HepG2 (cell line): ENCODE results near the gene CAPZB. TPM values are rescaled to one million over a fixed set of nuclear protein-coding genes. Genes with fewer than 3 reads are reported as not detected.

Source experiments
- CENPX ChIP-seq: sonication (generic); formaldehyde crosslinking; IDR thresholded peaks from 2 replicates; pipeline ENCODE4 v1.9.0; 2021; ENCODE audit warnings: mild to moderate bottlenecking, missing genetic modification reagents, moderate library complexity
- FOXJ3 ChIP-seq: sonication (generic); formaldehyde crosslinking; IDR thresholded peaks from 2 replicates; pipeline ENCODE4 v1.4.0; 2020; ENCODE audit warnings: missing genetic modification reagents, mild to moderate bottlenecking, borderline replicate concordance
- HIVEP1 ChIP-seq: sonication (generic); formaldehyde crosslinking; IDR thresholded peaks from 2 replicates; pipeline ENCODE4 v1.4.0; 2020; ENCODE audit warnings: mild to moderate bottlenecking, missing genetic modification reagents
- KDM6A ChIP-seq: IDR thresholded peaks from 2 replicates; pipeline ENCODE4 v1.6.1; 2016; ENCODE audit warnings: low read depth
- NAIF1 ChIP-seq: sonication (generic); formaldehyde crosslinking; IDR thresholded peaks from 2 replicates; pipeline ENCODE4 v1.5.0; 2020; ENCODE audit warnings: mild to moderate bottlenecking, missing genetic modification reagents, borderline replicate concordance
- NCOR1 ChIP-seq: fragments of 200-600 bp; sonication (generic); IDR thresholded peaks from 2 replicates; pipeline ENCODE4 v1.7.0; 2017; ENCODE audit warnings: antibody characterized with exemption, low read length, borderline replicate concordance
- SMAD3 ChIP-seq: sonication (generic); formaldehyde crosslinking; IDR thresholded peaks from 2 replicates; pipeline ENCODE4 v1.4.0; 2020; ENCODE audit warnings: missing genetic modification reagents
- SOX13 ChIP-seq, 3 experiments: fragments of 450-650 bp in 1 of 3; sonication (generic) in 1 of 3; formaldehyde crosslinking in 1 of 3; IDR thresholded peaks in 2 of 3; conservative IDR thresholded peaks in 1 of 3; 2 replicates each; pipeline versions ENCODE4 v1.5.0 to v1.6.1; 2016 to 2020; ENCODE audit warnings: antibody characterized with exemption in 1 of 3, mild to moderate bottlenecking in 1 of 3, missing compliant biosample characterization in 1 of 3, missing genetic modification reagents in 1 of 3, moderate library complexity in 1 of 3
- YEATS2 ChIP-seq: sonication (generic); formaldehyde crosslinking; IDR thresholded peaks from 2 replicates; pipeline ENCODE4 v1.4.0; 2020; ENCODE audit warnings: missing genetic modification reagents, borderline replicate concordance
- ZBTB43 ChIP-seq: sonication (generic); formaldehyde crosslinking; conservative IDR thresholded peaks from 2 replicates; pipeline ENCODE4 v1.4.0; 2020; ENCODE audit warnings: missing genetic modification reagents
- ZFP91 ChIP-seq: sonication (generic); formaldehyde crosslinking; IDR thresholded peaks from 2 replicates; pipeline ENCODE4 v1.9.0; 2022; ENCODE audit warnings: missing genetic modification reagents, mild to moderate bottlenecking, borderline replicate concordance
- ZNF207 ChIP-seq: fragments of 450-650 bp; IDR thresholded peaks from 2 replicates; pipeline ENCODE4 v1.6.1; 2016; ENCODE audit warnings: antibody characterized with exemption, borderline replicate concordance
- ZNF354B ChIP-seq: sonication (generic); formaldehyde crosslinking; IDR thresholded peaks from 2 replicates; pipeline ENCODE4 v1.8.0; 2022; ENCODE audit warnings: mild to moderate bottlenecking, missing genetic modification reagents
- ZNF432 ChIP-seq: sonication (generic); formaldehyde crosslinking; IDR thresholded peaks from 2 replicates; pipeline ENCODE4 v1.5.0; 2020; ENCODE audit warnings: missing genetic modification reagents, mild to moderate bottlenecking, borderline replicate concordance
- ZNF564 ChIP-seq: sonication (generic); formaldehyde crosslinking; IDR thresholded peaks from 2 replicates; pipeline ENCODE4 v1.8.1; 2023; ENCODE audit warnings: mild to moderate bottlenecking, missing genetic modification reagents
- ZNF839 ChIP-seq: sonication (generic); formaldehyde crosslinking; IDR thresholded peaks from 2 replicates; pipeline ENCODE4 v1.4.0; 2020; ENCODE audit warnings: missing genetic modification reagents, mild to moderate bottlenecking, borderline replicate concordance
- polyA plus RNA-seq, 8 experiments: library from polyadenylated mRNA; depleted of rRNA in 3 of 8; stranded (reverse) in 7 of 8; unstranded in 1 of 8; fragments of >200 nt; fragmentation: Illumina TruSeq in 4 of 8; extraction: Trizol in 4 of 8; gene quantifications; 2 replicates each; pipeline versions ENCODE4 v1.2.1 to v1.2.3, GENCODE V29; 2011 to 2016; ENCODE audit warnings: low read depth in 4 of 8, missing spikeins in 1 of 8, mixed read lengths in 1 of 8; ENCODE audit not compliant: insufficient read depth in 1 of 8
- total RNA-seq, 5 experiments: library from RNA; depleted of rRNA; stranded (reverse); fragments of >200 nt; fragmentation: Illumina TruSeq; extraction: Trizol; gene quantifications; 2 replicates each; pipeline ENCODE4 v1.2.3, GENCODE V29; 2016; ENCODE audit warnings: low read depth in 1 of 5
- TF ChIP-seq, protein P1 (sequence below): sonication (generic); formaldehyde crosslinking; IDR thresholded peaks from 2 replicates; pipeline ENCODE4 v1.4.0; 2020; ENCODE audit warnings: missing genetic modification reagents
- TF ChIP-seq, protein P2 (sequence below): sonication (generic); formaldehyde crosslinking; IDR thresholded peaks from 2 replicates; pipeline ENCODE4 v1.4.0; 2020; ENCODE audit warnings: low read depth, mild to moderate bottlenecking, missing genetic modification reagents
- TF ChIP-seq, protein P3 (sequence below): IDR thresholded peaks from 2 replicates; pipeline ENCODE4 v1.6.1; 2016; ENCODE audit warnings: control low read depth
- TF ChIP-seq, protein P4 (sequence below): sonication (generic); formaldehyde crosslinking; IDR thresholded peaks from 2 replicates; pipeline ENCODE4 v1.4.0; 2020; ENCODE audit warnings: missing genetic modification reagents, borderline replicate concordance

The CAPZB gene
- total and polyA plus RNA-seq, 2 of the 13 experiments (the other 11 are each of a cell fraction or from before 2014, with no cell fraction given), result 58.9 to 76.9 TPM

- TF ChIP-seq, protein P1, sequence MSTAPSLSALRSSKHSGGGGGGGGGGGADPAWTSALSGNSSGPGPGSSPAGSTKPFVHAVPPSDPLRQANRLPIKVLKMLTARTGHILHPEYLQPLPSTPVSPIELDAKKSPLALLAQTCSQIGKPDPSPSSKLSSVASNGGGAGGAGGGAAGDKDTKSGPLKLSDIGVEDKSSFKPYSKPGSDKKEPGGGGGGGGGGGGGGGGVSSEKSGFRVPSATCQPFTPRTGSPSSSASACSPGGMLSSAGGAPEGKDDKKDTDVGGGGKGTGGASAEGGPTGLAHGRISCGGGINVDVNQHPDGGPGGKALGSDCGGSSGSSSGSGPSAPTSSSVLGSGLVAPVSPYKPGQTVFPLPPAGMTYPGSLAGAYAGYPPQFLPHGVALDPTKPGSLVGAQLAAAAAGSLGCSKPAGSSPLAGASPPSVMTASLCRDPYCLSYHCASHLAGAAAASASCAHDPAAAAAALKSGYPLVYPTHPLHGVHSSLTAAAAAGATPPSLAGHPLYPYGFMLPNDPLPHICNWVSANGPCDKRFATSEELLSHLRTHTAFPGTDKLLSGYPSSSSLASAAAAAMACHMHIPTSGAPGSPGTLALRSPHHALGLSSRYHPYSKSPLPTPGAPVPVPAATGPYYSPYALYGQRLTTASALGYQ (CRISPR knock-in tag), result no peak
- no peak for TF ChIP-seq HIVEP1 (CRISPR knock-in tag)
- no peak for TF ChIP-seq NAIF1 (CRISPR knock-in tag)
- TF ChIP-seq ZNF564 (CRISPR knock-in tag), result no peak
- TF ChIP-seq, protein P2, sequence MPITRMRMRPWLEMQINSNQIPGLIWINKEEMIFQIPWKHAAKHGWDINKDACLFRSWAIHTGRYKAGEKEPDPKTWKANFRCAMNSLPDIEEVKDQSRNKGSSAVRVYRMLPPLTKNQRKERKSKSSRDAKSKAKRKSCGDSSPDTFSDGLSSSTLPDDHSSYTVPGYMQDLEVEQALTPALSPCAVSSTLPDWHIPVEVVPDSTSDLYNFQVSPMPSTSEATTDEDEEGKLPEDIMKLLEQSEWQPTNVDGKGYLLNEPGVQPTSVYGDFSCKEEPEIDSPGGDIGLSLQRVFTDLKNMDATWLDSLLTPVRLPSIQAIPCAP (CRISPR knock-in tag), result no peak
- no peak for TF ChIP-seq ZNF839 (CRISPR knock-in tag)
- no peak for TF ChIP-seq SOX13 (IDR thresholded peaks at IDR 0.05)
- TF ChIP-seq SOX13 (CRISPR knock-in tag; conservative IDR thresholded peaks at IDR 0.05 in 1 of 2, IDR thresholded peaks at IDR 0.05 in 1 of 2), result peak in 1 of 2 experiments; percentile 36; a peak in 2 of 4 replicates
- 0 out of 2 replicates have a peak, but pooled peaks have one; percentile 19 for TF ChIP-seq SMAD3
- TF ChIP-seq ZNF432, result no peak
- TF ChIP-seq ZFP91, result no peak; the same call in 1 of the 2 replicates
- no peak for TF ChIP-seq KDM6A
- TF ChIP-seq ZBTB43 (CRISPR knock-in tag), result 0 out of 2 replicates have a peak, but pooled peaks have one; percentile 34
- no peak for TF ChIP-seq ZNF354B
- no peak for TF ChIP-seq ZNF207
- TF ChIP-seq, protein P3, sequence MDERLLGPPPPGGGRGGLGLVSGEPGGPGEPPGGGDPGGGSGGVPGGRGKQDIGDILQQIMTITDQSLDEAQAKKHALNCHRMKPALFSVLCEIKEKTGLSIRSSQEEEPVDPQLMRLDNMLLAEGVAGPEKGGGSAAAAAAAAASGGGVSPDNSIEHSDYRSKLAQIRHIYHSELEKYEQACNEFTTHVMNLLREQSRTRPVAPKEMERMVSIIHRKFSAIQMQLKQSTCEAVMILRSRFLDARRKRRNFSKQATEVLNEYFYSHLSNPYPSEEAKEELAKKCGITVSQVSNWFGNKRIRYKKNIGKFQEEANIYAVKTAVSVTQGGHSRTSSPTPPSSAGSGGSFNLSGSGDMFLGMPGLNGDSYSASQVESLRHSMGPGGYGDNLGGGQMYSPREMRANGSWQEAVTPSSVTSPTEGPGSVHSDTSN (CRISPR knock-in tag), result no peak
- TF ChIP-seq, protein P4, sequence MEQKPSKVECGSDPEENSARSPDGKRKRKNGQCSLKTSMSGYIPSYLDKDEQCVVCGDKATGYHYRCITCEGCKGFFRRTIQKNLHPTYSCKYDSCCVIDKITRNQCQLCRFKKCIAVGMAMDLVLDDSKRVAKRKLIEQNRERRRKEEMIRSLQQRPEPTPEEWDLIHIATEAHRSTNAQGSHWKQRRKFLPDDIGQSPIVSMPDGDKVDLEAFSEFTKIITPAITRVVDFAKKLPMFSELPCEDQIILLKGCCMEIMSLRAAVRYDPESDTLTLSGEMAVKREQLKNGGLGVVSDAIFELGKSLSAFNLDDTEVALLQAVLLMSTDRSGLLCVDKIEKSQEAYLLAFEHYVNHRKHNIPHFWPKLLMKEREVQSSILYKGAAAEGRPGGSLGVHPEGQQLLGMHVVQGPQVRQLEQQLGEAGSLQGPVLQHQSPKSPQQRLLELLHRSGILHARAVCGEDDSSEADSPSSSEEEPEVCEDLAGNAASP, result no peak
- 0 out of 2 replicates have a peak, but pooled peaks have one; percentile 20 for TF ChIP-seq FOXJ3
- peak; percentile 90 for TF ChIP-seq NCOR1
- TF ChIP-seq YEATS2, result no peak
- no peak for TF ChIP-seq CENPX (CRISPR knock-in tag)
Measured at GRCh38 chr1:19387045-19387467, 98.3 kb downstream of the CAPZB start (continued).
